WI38 (cell line): ENCODE measurements around the gene ZNF555.

Source experiments
- H3K4me3 ChIP-seq: 2 replicates; pipeline ENCODE4 v1.5.1; 2011; ENCODE audit warnings: low read depth, mild to moderate bottlenecking, control low read depth, low read length
- TF ChIP-seq, protein P1 (sequence below): IDR thresholded peaks from 2 replicates; pipeline ENCODE4 v1.5.1; 2012; ENCODE audit warnings: low read depth, mild to moderate bottlenecking, control low read depth, low read length

ZNF555 gene

DNA sequence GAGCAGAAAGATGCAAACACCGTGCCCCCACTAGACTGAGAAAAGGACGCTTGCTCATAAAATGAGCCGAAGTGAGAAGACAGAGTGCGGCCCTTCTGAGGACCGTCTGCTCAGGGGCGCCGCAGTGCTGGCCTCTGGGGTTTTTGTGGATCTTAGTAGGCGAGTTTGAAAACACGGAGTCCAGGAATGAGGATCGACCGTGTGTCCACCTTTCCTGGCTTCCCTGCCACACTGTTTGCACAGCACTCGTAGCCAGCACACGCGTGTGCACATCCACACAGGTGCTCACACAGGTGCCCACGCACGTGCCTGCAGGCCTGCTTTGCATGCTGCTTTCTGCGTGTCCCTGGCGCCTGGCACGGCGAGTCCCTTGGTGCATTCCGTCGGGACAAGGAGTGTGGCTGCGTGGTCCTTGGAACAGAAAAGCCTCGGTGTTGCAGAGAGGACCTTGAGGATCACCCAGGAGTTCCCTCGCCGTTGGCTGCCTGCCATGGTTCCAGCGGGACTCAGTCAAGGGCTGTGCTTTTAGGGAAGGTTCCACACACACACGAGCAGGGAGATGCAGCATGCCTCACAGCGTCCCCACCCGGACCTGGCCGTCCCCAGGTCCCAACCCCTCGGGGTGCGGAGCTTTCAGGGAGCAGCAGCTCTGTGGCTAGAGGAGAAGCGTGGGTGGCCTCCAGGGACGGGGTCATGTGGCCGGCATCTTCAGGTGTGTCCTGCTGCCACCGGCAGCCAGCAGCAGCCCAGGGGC is 31.7 kb upstream of the ZNF555 start:
- TF ChIP-seq, protein P1, sequence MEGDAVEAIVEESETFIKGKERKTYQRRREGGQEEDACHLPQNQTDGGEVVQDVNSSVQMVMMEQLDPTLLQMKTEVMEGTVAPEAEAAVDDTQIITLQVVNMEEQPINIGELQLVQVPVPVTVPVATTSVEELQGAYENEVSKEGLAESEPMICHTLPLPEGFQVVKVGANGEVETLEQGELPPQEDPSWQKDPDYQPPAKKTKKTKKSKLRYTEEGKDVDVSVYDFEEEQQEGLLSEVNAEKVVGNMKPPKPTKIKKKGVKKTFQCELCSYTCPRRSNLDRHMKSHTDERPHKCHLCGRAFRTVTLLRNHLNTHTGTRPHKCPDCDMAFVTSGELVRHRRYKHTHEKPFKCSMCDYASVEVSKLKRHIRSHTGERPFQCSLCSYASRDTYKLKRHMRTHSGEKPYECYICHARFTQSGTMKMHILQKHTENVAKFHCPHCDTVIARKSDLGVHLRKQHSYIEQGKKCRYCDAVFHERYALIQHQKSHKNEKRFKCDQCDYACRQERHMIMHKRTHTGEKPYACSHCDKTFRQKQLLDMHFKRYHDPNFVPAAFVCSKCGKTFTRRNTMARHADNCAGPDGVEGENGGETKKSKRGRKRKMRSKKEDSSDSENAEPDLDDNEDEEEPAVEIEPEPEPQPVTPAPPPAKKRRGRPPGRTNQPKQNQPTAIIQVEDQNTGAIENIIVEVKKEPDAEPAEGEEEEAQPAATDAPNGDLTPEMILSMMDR, result no peak
- no peak overlapping the region for H3K4me3 ChIP-seq

DNA sequence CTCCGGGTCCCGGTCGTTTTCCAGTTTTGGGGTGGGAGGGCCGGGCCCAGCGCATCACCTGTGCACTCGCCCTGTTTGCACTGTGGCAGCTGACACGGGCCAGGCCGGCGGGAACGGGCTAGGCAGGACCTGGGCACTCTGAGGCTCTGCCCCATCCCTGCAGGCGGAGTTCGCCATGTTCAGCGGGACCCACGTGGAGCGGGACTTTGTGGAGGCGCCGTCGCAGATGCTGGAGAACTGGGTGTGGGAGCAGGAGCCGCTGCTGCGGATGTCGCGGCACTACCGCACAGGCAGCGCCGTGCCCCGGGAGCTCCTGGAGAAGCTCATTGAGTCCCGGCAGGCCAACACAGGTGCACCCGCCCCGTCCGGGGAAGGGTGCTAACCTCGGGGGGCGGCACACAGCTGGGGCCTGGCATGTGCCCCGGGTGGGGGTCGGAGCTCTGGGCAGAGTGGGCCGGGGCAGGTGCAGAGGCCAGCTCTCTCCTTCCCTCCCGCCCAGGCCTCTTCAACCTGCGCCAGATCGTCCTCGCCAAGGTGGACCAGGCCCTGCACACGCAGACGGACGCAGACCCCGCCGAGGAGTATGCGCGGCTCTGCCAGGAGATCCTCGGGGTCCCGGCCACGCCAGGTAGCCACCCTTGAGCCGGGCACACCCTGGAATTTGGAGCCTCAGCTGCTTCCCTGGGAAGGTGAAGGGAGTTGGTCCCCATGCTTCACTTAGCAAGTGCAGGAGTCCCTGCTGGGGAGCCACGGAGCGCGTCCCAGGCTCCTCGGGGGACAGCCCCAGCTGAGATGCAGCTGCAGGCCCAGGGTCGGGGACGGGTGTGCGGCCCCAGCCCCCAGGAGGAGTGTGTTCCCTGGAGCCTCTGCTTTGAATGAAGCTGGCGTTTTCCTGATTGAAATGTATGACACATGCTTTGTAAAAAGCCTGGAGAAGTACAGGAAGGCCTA is 30.9 kb upstream of the ZNF555 start:
- TF ChIP-seq, protein P1, result no peak
- H3K4me3 ChIP-seq, result no peak overlapping the region

DNA sequence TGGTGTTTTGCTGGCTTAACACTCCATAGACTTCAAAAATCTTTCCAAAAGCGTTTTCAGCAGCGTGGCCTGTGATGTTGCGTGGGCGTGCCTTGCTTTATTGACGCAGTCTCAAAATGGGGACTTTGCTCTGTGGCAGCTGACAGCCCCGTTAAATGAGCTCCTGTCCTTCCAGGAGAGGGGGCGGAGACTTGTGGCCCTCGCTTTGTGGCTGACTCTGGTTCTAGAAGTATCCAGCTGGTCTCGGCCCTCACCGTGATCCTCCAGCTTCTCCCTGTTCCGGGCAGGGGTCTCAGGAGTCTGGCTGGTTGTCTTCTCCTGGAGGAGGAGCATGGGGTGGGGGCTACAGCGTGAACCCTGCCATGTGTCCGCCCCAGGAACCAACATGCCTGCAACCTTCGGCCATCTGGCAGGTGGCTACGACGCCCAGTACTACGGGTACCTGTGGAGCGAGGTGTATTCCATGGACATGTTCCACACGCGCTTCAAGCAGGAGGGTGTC is 30.0 kb upstream of the ZNF555 start:
- TF ChIP-seq, protein P1, result no peak

DNA sequence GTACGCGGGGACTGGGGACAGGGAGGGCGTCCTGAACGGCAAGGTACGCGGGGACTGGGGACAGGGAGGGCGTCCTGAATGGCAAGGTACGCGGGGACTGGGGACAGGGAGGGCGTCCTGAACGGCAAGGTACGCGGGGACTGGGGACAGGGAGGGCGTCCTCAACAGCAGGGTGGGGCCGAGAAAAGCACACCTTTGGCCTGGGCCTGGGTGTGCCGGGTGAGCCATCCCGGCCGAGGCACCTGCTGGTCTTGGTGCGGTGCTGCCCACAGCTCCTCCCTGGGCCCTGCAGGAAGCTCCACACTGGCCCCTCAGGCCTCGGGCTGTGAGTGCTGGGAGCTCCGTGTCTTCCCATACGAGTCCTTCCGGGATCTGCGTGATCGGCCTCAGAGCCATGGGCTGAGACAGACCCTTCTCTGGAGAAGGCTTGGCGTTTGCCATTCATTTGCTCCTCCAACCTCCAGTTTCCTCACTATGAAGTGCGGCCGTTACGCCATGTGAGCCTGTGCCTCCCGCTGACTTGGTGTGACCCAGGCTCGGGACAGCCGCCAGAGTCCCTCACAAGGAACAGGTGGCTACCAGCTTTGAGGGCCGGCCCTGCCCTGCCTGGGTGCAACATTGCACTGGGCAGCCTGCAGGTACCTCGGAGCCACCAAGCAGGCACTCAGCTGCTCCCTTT is 29.4 kb upstream of the ZNF555 start:
- TF ChIP-seq, protein P1, result no peak
- no peak overlapping the region for H3K4me3 ChIP-seq

More for the DNA sequence above, 30.0 kb upstream of the ZNF555 start:
- no peak overlapping the region for H3K4me3 ChIP-seq

DNA sequence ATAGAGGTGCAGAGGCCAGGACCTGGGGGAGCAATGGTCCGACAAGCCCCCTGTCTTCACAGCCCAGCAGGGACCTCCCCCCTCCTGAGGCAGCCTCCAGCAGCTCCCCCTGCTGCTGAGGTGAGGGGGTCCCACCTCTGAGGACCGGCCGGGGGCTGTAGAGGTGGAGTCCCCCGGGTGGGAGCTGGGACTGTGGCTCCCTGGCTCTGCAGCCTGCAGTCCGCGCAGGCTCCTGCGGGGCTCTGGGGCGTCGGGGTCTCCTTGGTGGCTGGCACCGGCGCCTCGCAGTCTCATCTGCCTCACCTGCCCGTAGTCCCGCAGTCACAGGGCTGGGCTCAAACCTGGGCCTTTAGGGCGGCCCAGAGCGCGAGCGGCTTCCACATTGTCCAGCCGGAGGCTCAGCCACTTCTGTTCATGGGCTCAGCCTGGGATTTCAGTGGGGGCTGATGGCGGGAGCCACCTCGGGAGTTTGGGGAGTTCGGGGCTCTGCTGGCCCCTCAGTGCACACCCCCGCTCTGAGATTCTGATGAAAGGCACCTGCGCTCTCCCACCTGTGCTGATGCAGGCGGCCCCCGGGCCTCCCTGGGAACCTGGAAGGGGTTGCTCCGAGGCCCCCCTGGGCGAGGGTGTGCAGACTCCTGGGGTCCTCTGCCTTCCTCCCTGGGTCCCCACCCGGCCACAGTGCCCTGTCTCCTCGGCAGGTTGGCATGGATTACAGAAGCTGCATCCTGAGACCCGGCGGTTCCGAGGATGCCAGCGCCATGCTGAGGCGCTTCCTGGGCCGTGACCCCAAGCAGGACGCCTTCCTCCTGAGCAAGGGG is 28.7 kb upstream of the ZNF555 start:
- TF ChIP-seq, protein P1, result no peak

DNA sequence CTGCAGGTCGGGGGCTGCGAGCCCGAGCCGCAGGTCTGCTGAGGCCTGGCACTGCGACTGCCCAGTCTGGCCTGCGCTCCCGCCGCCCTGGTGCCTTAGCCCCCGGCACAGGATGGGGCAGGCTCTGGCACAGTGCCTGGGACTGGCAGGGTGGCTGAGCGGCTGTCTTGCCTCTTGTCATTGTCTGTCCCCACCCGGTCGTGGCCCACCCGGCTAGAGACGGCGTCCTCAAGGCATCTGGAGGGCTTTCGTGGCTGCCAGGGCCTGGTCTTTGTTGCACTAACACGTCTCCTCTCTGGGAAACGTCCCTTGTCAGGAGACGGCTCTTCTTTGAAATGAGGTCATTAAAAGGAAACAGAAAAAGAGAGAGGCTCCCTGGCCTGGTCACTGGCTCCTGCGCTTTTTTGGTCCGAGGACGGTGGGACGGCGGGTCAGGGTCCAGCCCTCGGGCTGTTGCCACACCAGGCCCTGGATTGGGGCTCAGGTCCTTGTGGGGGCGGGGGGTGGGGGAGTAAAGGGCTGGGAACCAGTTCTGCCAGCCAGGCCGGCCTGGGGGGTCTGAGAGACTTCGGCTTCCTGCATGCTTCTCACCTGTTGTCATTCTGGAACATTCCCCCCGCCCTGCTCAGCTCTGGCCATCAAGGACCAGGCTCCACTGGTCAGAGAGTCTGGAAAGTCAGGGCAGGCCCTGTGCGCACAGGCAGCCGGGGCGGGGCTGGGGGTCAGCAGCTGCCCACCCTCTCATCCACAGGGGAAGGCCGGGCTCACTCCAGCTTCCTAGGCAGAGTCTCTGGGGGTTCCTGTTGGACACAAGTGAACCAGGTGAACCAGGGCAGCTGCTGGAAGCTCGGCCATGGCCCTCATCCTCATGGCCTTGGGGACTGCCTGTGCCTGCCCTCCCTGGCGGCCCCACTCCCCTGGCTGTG is 27.8 kb upstream of the ZNF555 start:
- TF ChIP-seq, protein P1, result no peak

More for the DNA sequence above, 28.7 kb upstream of the ZNF555 start:
- no peak overlapping the region for H3K4me3 ChIP-seq

More for the DNA sequence above, 27.8 kb upstream of the ZNF555 start:
- no peak overlapping the region for H3K4me3 ChIP-seq
